OCI-LY7 (cell line): ENCODE measurements around the gene GRID2. TPM values are rescaled to one million over a fixed set of nuclear protein-coding genes. Genes with fewer than 3 reads are reported as not detected.
"Not testable (repeated sequence)": the region's sequence is repeated elsewhere in the genome, so short reads cannot be mapped to it uniquely, and the experiment has no call there.

ENCODE experiments used
- BruUV-seq: library from RNA; stranded (reverse); fragments of 400-500 nt; replicated peaks from 2 replicates; lab custom pipeline; 2021; lab: Mats Ljungman, UMichigan
- CTCF ChIA-PET: fragments of 300-600 bp; sonication (Branson Sonifier 250); formaldehyde crosslinking; loops from one replicate; lab custom pipeline; 2022; ENCODE audit warnings: antibody characterized with exemption; ENCODE audit not compliant: unreplicated experiment; lab: Charles Lee
- POLR2A ChIA-PET: fragments of 300-600 bp; sonication (Branson Sonifier 250); formaldehyde crosslinking; loops from one replicate; lab custom pipeline; 2022; ENCODE audit warnings: antibody characterized with exemption; lab: Charles Lee
- DNase-seq: peaks from one replicate; pipeline ENCODE4 v3.0.0-alpha.2; 2015; ENCODE audit warnings: low spot score
- H2AFZ ChIP-seq: fragments of 200-600 bp; sonication (generic), shearing (Covaris generic); 2 replicates; pipeline ENCODE4 v1.6.1; 2014; ENCODE audit warnings: mild to moderate bottlenecking, antibody characterized with exemption, low read length, moderate library complexity
- H3K27ac ChIP-seq: fragments of 200-600 bp; sonication (generic); 2 replicates; pipeline ENCODE4 v1.5.1; 2014; ENCODE audit warnings: mixed run types, low read depth, mild to moderate bottlenecking, moderate library complexity, low read length, inconsistent platforms; ENCODE audit not compliant: poor library complexity, severe bottlenecking
- H3K36me3 ChIP-seq: fragments of 200-600 bp; sonication (generic); 2 replicates; pipeline ENCODE4 v1.6.1; 2014; ENCODE audit warnings: mild to moderate bottlenecking, antibody characterized with exemption, low read length, moderate library complexity, mixed read lengths; ENCODE audit not compliant: insufficient read depth
- H3K4me1 ChIP-seq: fragments of 200-600 bp; sonication (generic); 2 replicates; pipeline ENCODE4 v1.5.1; 2014; ENCODE audit warnings: mild to moderate bottlenecking, low read length; ENCODE audit not compliant: insufficient read depth, poor library complexity, severe bottlenecking
- H3K4me2 ChIP-seq: fragments of 200-600 bp; sonication (generic); 2 replicates; pipeline ENCODE4 v1.6.1; 2014; ENCODE audit warnings: mild to moderate bottlenecking, low read length
- H3K4me3 ChIP-seq: fragments of 200-600 bp; sonication (generic); 2 replicates; pipeline ENCODE4 v1.5.1; 2014; ENCODE audit warnings: mild to moderate bottlenecking, low read depth, low read length; ENCODE audit not compliant: poor library complexity, severe bottlenecking
- H3K79me2 ChIP-seq: fragments of 200-600 bp; sonication (generic); 2 replicates; pipeline ENCODE4 v1.6.1; 2016; ENCODE audit warnings: low read depth, mild to moderate bottlenecking, low read length, moderate library complexity, mixed read lengths; ENCODE audit not compliant: insufficient read depth
- H3K9me2 ChIP-seq: fragments of 200-600 bp; sonication (generic); 2 replicates; pipeline ENCODE4 v1.6.1; 2016; ENCODE audit warnings: mild to moderate bottlenecking, low read length, mixed read lengths; ENCODE audit not compliant: insufficient read depth
- H3K9me3 ChIP-seq: fragments of 200-600 bp; sonication (generic); 2 replicates; pipeline ENCODE4 v1.6.1; 2014; ENCODE audit warnings: mild to moderate bottlenecking, mixed run types, low read length, mixed read lengths
- H4K20me1 ChIP-seq: fragments of 200-600 bp; sonication (generic); 2 replicates; pipeline ENCODE4 v1.6.1; 2014; ENCODE audit warnings: mild to moderate bottlenecking, antibody characterized with exemption, low read length, moderate library complexity, mixed read lengths; ENCODE audit not compliant: insufficient read depth
- CTCF ChIP-seq: fragments of 200-600 bp; sonication (generic); conservative IDR thresholded peaks from 2 replicates; pipeline ENCODE4 v1.5.1; 2014; ENCODE audit warnings: mild to moderate bottlenecking, antibody characterized with exemption, low read length, moderate library complexity, mixed read lengths
- EZH2phosphoT487 ChIP-seq: fragments of 200-600 bp; sonication (generic); IDR thresholded peaks from 2 replicates; pipeline ENCODE4 v1.6.1; 2018; ENCODE audit warnings: low read depth, borderline replicate concordance, mild to moderate bottlenecking, mixed run types, antibody characterized with exemption, low read length, moderate library complexity, mixed read lengths
- intact Hi-C: fragments of 100-400 bp; cut with micrococcal nuclease; formaldehyde crosslinking; loops from one replicate; pipeline ENCODE4 v1.10.0; 2022; ENCODE audit not compliant: unreplicated experiment
- total RNA-seq, 2 experiments: library from RNA; depleted of rRNA in 1 of 2; stranded (reverse); fragments of >200 nt in 1 of 2; shearing (Covaris generic) in 1 of 2; gene quantifications; 2 replicates each; pipeline ENCODE4 v1.2.3, GENCODE V29; 2014 to 2022

Gene GRID2
- total RNA-seq, 2 experiments from 2014 or later, result not detected

- DNase-seq, result no peak
- H3K27ac ChIP-seq, result no peak overlapping the region
- H3K36me3 ChIP-seq, result no peaks in the 10 kb centered on the region
- no peaks in the 10 kb centered on the region for H4K20me1 ChIP-seq
- intact Hi-C loops, result no loop called here
- H3K9me2 ChIP-seq, result no peaks in the 10 kb centered on the region
- H3K4me3 ChIP-seq, result no peak overlapping the region
- H2AFZ ChIP-seq, result no peak overlapping the region
- TF ChIP-seq EZH2phosphoT487, result no peak
- TF ChIP-seq CTCF, result no peak
- H3K9me3 ChIP-seq, result no peaks in the 10 kb centered on the region
- H3K4me1 ChIP-seq, result no peaks in the 10 kb centered on the region
- H3K79me2 ChIP-seq, result no peaks in the 10 kb centered on the region
- H3K4me2 ChIP-seq, result no peak overlapping the region
- ChIA-PET POLR2A (no interaction called here), CTCF (no interaction called here)
- BruUV-seq, result no TSS peak
Measured at GRCh38 chr4:92450694-92451093, 146.9 kb downstream of the GRID2 start.

GRCh38 chr4:92451782-92452181 lies 148.0 kb downstream of the GRID2 start:
- Histone ChIP-seq H3K79me2 (no peaks in the 10 kb centered on the region), H3K9me2 (no peaks in the 10 kb centered on the region), H3K4me1 (no peaks in the 10 kb centered on the region), H3K36me3 (no peaks in the 10 kb centered on the region), H2AFZ (no peak overlapping the region), H3K4me2 (no peak overlapping the region), H3K4me3 (no peak overlapping the region), H3K27ac (no peak overlapping the region), H3K9me3 (no peaks in the 10 kb centered on the region), H4K20me1 (no peaks in the 10 kb centered on the region)
- BruUV-seq, result no TSS peak
- CTCF ChIA-PET, result no interaction called here
- no peak for TF ChIP-seq EZH2phosphoT487
- no peak for TF ChIP-seq CTCF
- intact Hi-C loops, result no loop called here
- POLR2A ChIA-PET, result no interaction called here
- DNase-seq, result no peak

DNA sequence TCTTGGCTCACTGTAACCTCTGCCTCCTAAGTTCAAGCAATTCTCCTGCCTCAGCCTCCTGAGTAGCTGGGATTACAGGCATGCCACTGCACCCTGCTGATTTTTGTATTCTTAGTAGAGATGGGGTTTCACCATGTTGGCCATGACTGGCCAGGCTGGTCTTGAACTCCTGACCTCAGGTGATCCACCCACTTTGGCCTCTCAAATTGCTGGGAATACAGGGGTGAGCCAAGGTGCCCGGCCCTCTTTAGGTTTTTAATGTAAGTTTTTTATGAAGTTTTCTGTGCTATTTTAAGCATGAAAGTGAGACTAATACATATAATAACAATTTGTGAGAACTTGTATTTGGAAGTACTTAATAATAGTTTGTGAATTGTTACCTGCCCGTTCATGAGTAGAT lies 148.6 kb downstream of the GRID2 start:
- H2AFZ ChIP-seq, H3K27ac ChIP-seq, H3K4me1 ChIP-seq, DNase-seq, H3K9me2 ChIP-seq, H3K36me3 ChIP-seq, H3K9me3 ChIP-seq, H3K4me2 ChIP-seq, H3K79me2 ChIP-seq, intact Hi-C loops, H4K20me1 ChIP-seq, H3K4me3 ChIP-seq, BruUV-seq, CTCF ChIA-PET: not testable (repeated sequence)
- POLR2A ChIA-PET, result interaction anchor here (0.7 kb wide), 1 partner anchor 1493 kb away, joined by 3 read pairs; no protein-coding TSS in a partner anchor
